GM18520 (cell line): ENCODE data around the gene NELL1.

Experiments used
- ATAC-seq: cut with Tn5 transposase; IDR thresholded peaks from one replicate; pipeline ENCODE4 v1.9.1; 2021; ENCODE audit not compliant: unreplicated experiment

NELL1 gene

GRCh38 chr11:20668844-20669819 lies at the start of gene NELL1:
Gene NELL1 (plus strand): TSS chr11:20669586.
- ATAC-seq = no peak

- ATAC-seq = no peak
Measured at GRCh38 chr11:20620988-20621387, 48.4 kb upstream of the NELL1 start.

GRCh38 chr11:20621679-20622078 lies 47.7 kb upstream of the NELL1 start:
- no peak for ATAC-seq

- no peak for ATAC-seq
Measured at GRCh38 chr11:20623252-20623651, 46.1 kb upstream of the NELL1 start.

- ATAC-seq = no peak
Measured at GRCh38 chr11:20626279-20626678, 43.1 kb upstream of the NELL1 start.

GRCh38 chr11:20627026-20627425 lies 42.4 kb upstream of the NELL1 start:
- no peak for ATAC-seq

GRCh38 chr11:20627701-20628100 lies 41.7 kb upstream of the NELL1 start:
- no peak for ATAC-seq

- no peak for ATAC-seq
Measured at GRCh38 chr11:20631519-20632168, 37.7 kb upstream of the NELL1 start.

GRCh38 chr11:20632169-20632532 lies 37.2 kb upstream of the NELL1 start:
- no peak for ATAC-seq

- ATAC-seq = no peak
Measured at GRCh38 chr11:20634044-20634443, 35.3 kb upstream of the NELL1 start.

- ATAC-seq = no peak
Measured at GRCh38 chr11:20634781-20635180, 34.6 kb upstream of the NELL1 start.

- no peak for ATAC-seq
Measured at GRCh38 chr11:20638074-20638473, 31.3 kb upstream of the NELL1 start.

GRCh38 chr11:20639688-20640087 lies 29.7 kb upstream of the NELL1 start:
- no peak for ATAC-seq

- no peak for ATAC-seq
Measured at GRCh38 chr11:20640401-20640800, 29.0 kb upstream of the NELL1 start.

GRCh38 chr11:20644360-20644759 lies 25.0 kb upstream of the NELL1 start:
- no peak for ATAC-seq

- ATAC-seq = no peak
Measured at GRCh38 chr11:20647976-20648565, 21.3 kb upstream of the NELL1 start.

GRCh38 chr11:20652150-20652806 lies 17.1 kb upstream of the NELL1 start:
- no peak for ATAC-seq

GRCh38 chr11:20654038-20654437 lies 15.3 kb upstream of the NELL1 start:
- ATAC-seq = no peak

- ATAC-seq = no peak
Measured at GRCh38 chr11:20656901-20657300, 12.5 kb upstream of the NELL1 start.

- no peak for ATAC-seq
Measured at GRCh38 chr11:20658135-20658534, 11.3 kb upstream of the NELL1 start.

GRCh38 chr11:20661445-20661844 lies 7.9 kb upstream of the NELL1 start:
- no peak for ATAC-seq
